H1 (cell line): Measurements from ENCODE around the gene PEAK1. TPM values are rescaled to one million over a fixed set of nuclear protein-coding genes. Genes with fewer than 3 reads are reported as not detected.

Experiments used
- CTCF ChIA-PET: fragments of 300-600 bp; sonication (Branson Sonifier 250); formaldehyde crosslinking; loops from one replicate; lab custom pipeline; 2021; ENCODE audit not compliant: partially characterized antibody; lab: Charles Lee
- POLR2A ChIA-PET: fragments of 300-600 bp; sonication (Branson Sonifier 250); formaldehyde crosslinking; loops from one replicate; lab custom pipeline; 2021; ENCODE audit warnings: inconsistent platforms; ENCODE audit not compliant: partially characterized antibody; lab: Charles Lee
- DNase-seq, 2 experiments: peaks; one replicate each; pipeline versions ENCODE4 v3.0.0 to v3.0.0-alpha.2; 2010 to 2022; ENCODE audit warnings: low spot score in 2 of 2, low read depth in 1 of 2, mixed read lengths in 1 of 2
- FAIRE-seq: peaks from 2 replicates; lab custom pipeline; 2011; peaks lifted over from hg19 to GRCh38; lab: Jason Lieb, UNC
- H2AFZ ChIP-seq: 2 replicates; pipeline ENCODE4 v1.8.1; 2012; ENCODE audit warnings: low read length, inconsistent platforms
- H2AK5ac ChIP-seq: 2 replicates; pipeline ENCODE4 v1.6.1; 2013; ENCODE audit warnings: low read depth, low read length
- H2BK120ac ChIP-seq: replicated peaks from 2 replicates; pipeline ENCODE3; 2013; ENCODE audit warnings: low read depth, low read length, inconsistent platforms
- H2BK12ac ChIP-seq: 2 replicates; pipeline ENCODE4 v1.6.1; 2013; ENCODE audit warnings: low read depth, low read length
- H2BK15ac ChIP-seq: 2 replicates; pipeline ENCODE4 v1.6.1; 2013; ENCODE audit warnings: low read length
- H2BK20ac ChIP-seq: 2 replicates; pipeline ENCODE4 v1.6.1; 2013; ENCODE audit warnings: low read length
- H2BK5ac ChIP-seq: 2 replicates; pipeline ENCODE4 v1.6.1; 2013; ENCODE audit warnings: low read depth, low read length
- H3K14ac ChIP-seq: 2 replicates; pipeline ENCODE4 v1.6.1; 2013; ENCODE audit warnings: inconsistent platforms; ENCODE audit not compliant: insufficient read length
- H3K18ac ChIP-seq: 2 replicates; pipeline ENCODE4 v1.6.1; 2013; ENCODE audit warnings: low read length; ENCODE audit errors: extremely low read depth
- H3K23ac ChIP-seq: 2 replicates; pipeline ENCODE4 v1.6.1; 2013; ENCODE audit warnings: inconsistent platforms; ENCODE audit not compliant: insufficient read length
- H3K23me2 ChIP-seq: 2 replicates; pipeline ENCODE4 v1.6.1; 2013; ENCODE audit warnings: low read depth, low read length
- H3K27ac ChIP-seq: 2 replicates; pipeline ENCODE4 v1.6.1; 2011; ENCODE audit warnings: low read depth, low read length, inconsistent platforms
- H3K27me3 ChIP-seq, 4 experiments: replicated peaks in 1 of 4; 1 replicate in 1 of 4; 2 replicates in 3 of 4; pipeline versions ENCODE4 v1.6.1 to v1.8.1; 2011 to 2013; ENCODE audit warnings: low read length in 3 of 4, mild to moderate bottlenecking in 3 of 4, inconsistent platforms in 2 of 4, mixed read lengths in 2 of 4, moderate library complexity in 1 of 4; ENCODE audit not compliant: control insufficient read depth in 3 of 4, insufficient read depth in 3 of 4; ENCODE audit errors: extremely low read depth in 1 of 4
- H3K36me3 ChIP-seq, 4 experiments: 2 replicates each; pipeline versions ENCODE4 v1.6.1 to v1.8.1; 2011 to 2013; ENCODE audit warnings: mild to moderate bottlenecking in 4 of 4, low read length in 3 of 4, moderate library complexity in 2 of 4, control low read depth in 1 of 4, inconsistent platforms in 1 of 4; ENCODE audit not compliant: insufficient read depth in 4 of 4, control insufficient read depth in 2 of 4
- H3K4ac ChIP-seq: replicated peaks from 2 replicates; pipeline ENCODE3; 2013; ENCODE audit warnings: low read length, low read depth, mixed read lengths, inconsistent platforms; ENCODE audit not compliant: insufficient read length
- H3K4me1 ChIP-seq, 4 experiments: replicated peaks in 1 of 4; 1 replicate in 1 of 4; 2 replicates in 3 of 4; pipeline versions ENCODE4 v1.6.1 to v1.8.1; 2011 to 2013; ENCODE audit warnings: low read length in 3 of 4, inconsistent platforms in 2 of 4, mixed read lengths in 1 of 4; ENCODE audit not compliant: insufficient read depth in 4 of 4, control insufficient read depth in 3 of 4
- H3K4me2 ChIP-seq, 2 experiments: 2 replicates each; pipeline versions ENCODE4 v1.6.1 to v1.8.1; 2011 to 2013; ENCODE audit warnings: low read depth in 2 of 2, low read length in 2 of 2, control low read depth in 1 of 2, inconsistent platforms in 1 of 2, mild to moderate bottlenecking in 1 of 2; ENCODE audit not compliant: insufficient read depth in 1 of 2
- H3K4me3 ChIP-seq, 4 experiments: fragments of 200-600, 300-600 bp in 1 of 4; sonication (generic), shearing (Covaris generic), sonication (Bioruptor Twin) in 1 of 4; 2 replicates each; pipeline versions ENCODE4 v1.5.1 to v1.8.1; 2011 to 2016; ENCODE audit warnings: low read length in 4 of 4, low read depth in 3 of 4, control low read depth in 2 of 4, inconsistent platforms in 2 of 4, mild to moderate bottlenecking in 2 of 4, mixed read lengths in 1 of 4, moderate library complexity in 1 of 4; ENCODE audit not compliant: insufficient read depth in 2 of 4; ENCODE audit errors: extremely low read depth in 1 of 4
- H3K56ac ChIP-seq: replicated peaks from 2 replicates; pipeline ENCODE3; 2013; ENCODE audit warnings: low read depth, mild to moderate bottlenecking, mixed read lengths, low read length, inconsistent platforms; ENCODE audit not compliant: insufficient read length
- H3K79me1 ChIP-seq: 2 replicates; pipeline ENCODE4 v1.6.1; 2013; ENCODE audit warnings: low read depth, low read length, control low read depth
- H3K79me2 ChIP-seq, 2 experiments: 2 replicates each; pipeline versions ENCODE4 v1.6.1 to v1.8.1; 2012 to 2013; ENCODE audit warnings: low read length in 2 of 2, mild to moderate bottlenecking in 2 of 2, inconsistent platforms in 1 of 2; ENCODE audit not compliant: insufficient read depth in 2 of 2, control insufficient read depth in 1 of 2
- H3K9ac ChIP-seq, 4 experiments: replicated peaks in 1 of 4; 1 replicate in 1 of 4; 2 replicates in 3 of 4; pipeline versions ENCODE4 v1.6.1 to v1.8.1; 2011 to 2013; ENCODE audit warnings: low read depth in 3 of 4, low read length in 3 of 4, control low read depth in 2 of 4, mild to moderate bottlenecking in 2 of 4, moderate library complexity in 2 of 4, inconsistent platforms in 1 of 4; ENCODE audit errors: extremely low read depth in 1 of 4
- H3K9me3 ChIP-seq, 2 experiments: 2 replicates each; pipeline versions ENCODE4 v1.6.1 to v1.8.1; 2012 to 2013; ENCODE audit warnings: mild to moderate bottlenecking in 2 of 2, moderate library complexity in 2 of 2, control low read depth in 1 of 2, inconsistent platforms in 1 of 2, low read depth in 1 of 2, low read length in 1 of 2, mixed read lengths in 1 of 2; ENCODE audit not compliant: insufficient read depth in 2 of 2
- H4K20me1 ChIP-seq, 2 experiments: replicated peaks in 1 of 2; 2 replicates each; pipeline versions ENCODE3 to v1.8.1; 2011 to 2013; ENCODE audit warnings: inconsistent platforms in 2 of 2, low read length in 2 of 2, mild to moderate bottlenecking in 1 of 2; ENCODE audit not compliant: insufficient read depth in 2 of 2, control insufficient read depth in 1 of 2
- H4K5ac ChIP-seq: 2 replicates; pipeline ENCODE4 v1.6.1; 2013; ENCODE audit warnings: low read length, low read depth, mixed read lengths, inconsistent platforms; ENCODE audit not compliant: insufficient read length
- H4K8ac ChIP-seq: 2 replicates; pipeline ENCODE4 v1.8.0; 2013; ENCODE audit warnings: mild to moderate bottlenecking, moderate library complexity, low read length, inconsistent platforms; ENCODE audit not compliant: insufficient read depth; ENCODE audit errors: extremely low read depth
- H4K91ac ChIP-seq: replicated peaks from 2 replicates; pipeline ENCODE3; 2013; ENCODE audit warnings: low read length, mixed read lengths, inconsistent platforms; ENCODE audit not compliant: insufficient read length
- CEBPB ChIP-seq: IDR thresholded peaks from 2 replicates; pipeline ENCODE4 v1.6.1; 2012; ENCODE audit warnings: low read depth, low read length
- CREB1 ChIP-seq: IDR thresholded peaks from 2 replicates; pipeline ENCODE4 v1.6.1; 2012; ENCODE audit warnings: inconsistent platforms
- E2F6 ChIP-seq: IDR thresholded peaks from 2 replicates; pipeline ENCODE4 v1.6.1; 2012; ENCODE audit warnings: inconsistent platforms
- GABPA ChIP-seq: IDR thresholded peaks from 2 replicates; pipeline ENCODE4 v1.6.1; 2011; ENCODE audit warnings: mild to moderate bottlenecking, low read length, moderate library complexity, borderline replicate concordance; ENCODE audit not compliant: insufficient read depth
- HDAC2 ChIP-seq, 2 experiments: fragments of 300-600 bp in 1 of 2; sonication (generic) in 1 of 2; IDR thresholded peaks; 2 replicates each; pipeline ENCODE4 v1.6.1; 2011 to 2012; ENCODE audit warnings: low read depth in 2 of 2, low read length in 2 of 2, mild to moderate bottlenecking in 2 of 2, moderate library complexity in 2 of 2, borderline replicate concordance in 1 of 2, inconsistent platforms in 1 of 2
- JUN ChIP-seq: IDR thresholded peaks from 2 replicates; pipeline ENCODE4 v1.6.1; 2011; ENCODE audit warnings: low read depth, mild to moderate bottlenecking, improper control_type of control experiment, low read length
- KDM5A ChIP-seq: fragments of 200-600 bp; IDR thresholded peaks from 2 replicates; pipeline ENCODE4 v1.7.1; 2012; ENCODE audit warnings: mild to moderate bottlenecking, low read length, inconsistent platforms, mixed read lengths
- PHF8 ChIP-seq: fragments of 200-600 bp; sonication (generic); conservative IDR thresholded peaks from 2 replicates; pipeline ENCODE4 v1.7.1; 2012; ENCODE audit warnings: low read depth, mild to moderate bottlenecking, inconsistent platforms, low read length, moderate library complexity
- POLR2AphosphoS5 ChIP-seq: IDR thresholded peaks from 2 replicates; pipeline ENCODE4 v1.6.1; 2011; ENCODE audit warnings: low read depth, low read length
- RBBP5 ChIP-seq: IDR thresholded peaks from 2 replicates; pipeline ENCODE4 v1.7.1; 2012; ENCODE audit warnings: low read depth, mild to moderate bottlenecking, inconsistent platforms, low read length, moderate library complexity, borderline replicate concordance
- TBP ChIP-seq: IDR thresholded peaks from 2 replicates; pipeline ENCODE4 v1.6.1; 2011; ENCODE audit warnings: low read depth, low read length, improper control_type of control experiment
- ZNF274 ChIP-seq: IDR thresholded peaks from 2 replicates; pipeline ENCODE4 v1.7.0; 2012; ENCODE audit warnings: low read length, borderline replicate concordance; ENCODE audit errors: extremely low read depth
- WGBS, 2 experiments: shearing (Covaris generic) in 1 of 2; methylation state at CpG; one replicate each; pipeline versions ENCODE4 v1.1.6 to v1.1.7; 2013 to 2015; ENCODE audit warnings: low lambda C conversion rate in 2 of 2, mixed read lengths in 2 of 2, inconsistent platforms in 1 of 2, low coverage in 1 of 2, missing lambda C conversion rate in 1 of 2; ENCODE audit not compliant: insufficient replicate concordance in 2 of 2, insufficient coverage in 1 of 2, insufficient read length in 1 of 2; ENCODE audit errors: extremely low coverage in 1 of 2, missing lambda C conversion rate in 1 of 2; 5-methylcytosine and 5-hydroxymethylcytosine counted together
- polyA plus RNA-seq, 7 experiments: library from polyadenylated mRNA; depleted of rRNA in 3 of 7; stranded (reverse) in 5 of 7; unstranded in 2 of 7; fragments of >200 nt in 5 of 7; fragments of 200-250 nt in 2 of 7; gene quantifications; 1 replicate in 5 of 7; 2 replicates in 1 of 7; 4 replicates in 1 of 7; pipeline versions ENCODE4 v1.2.1 to v1.2.3, GENCODE V29; 2011 to 2013; ENCODE audit warnings: missing spikeins in 2 of 7, mixed read lengths in 2 of 7
- total RNA-seq: library from RNA; stranded (reverse); fragmentation: NEBNext Ultra II Directional; extraction: Animal tissue kit (Norgen Biotek cat#: 25700); gene quantifications from 2 replicates; pipeline ENCODE4 v1.2.1, GENCODE V29; 2021

The PEAK1 gene
- total and polyA plus RNA-seq, 2 of the 8 experiments (the other 6 are each of a cell fraction or from before 2014, with no cell fraction given), result 8.8 to 44.8 TPM

GRCh38 chr15:77135181-77135580 lies 284.7 kb downstream of the PEAK1 start:
- Histone ChIP-seq H2AK5ac (no peak overlapping the region), H2AFZ (no peak overlapping the region), H3K4me2 (no peak overlapping the region), H3K27me3 (no peaks in the 10 kb centered on the region), H2BK12ac (no peak overlapping the region), H2BK20ac (no peak overlapping the region), H4K8ac (no peak overlapping the region), H3K4me1 (peaks cover 0 to 7% (median 0%) of the 10 kb centered on the region in 4 experiments; a peak in 1 of 7 replicates), H4K20me1 (no peaks in the 10 kb centered on the region), H3K18ac (no peak overlapping the region), H4K91ac (no peak overlapping the region), H2BK120ac (no peak overlapping the region), H3K36me3 (peaks cover 0 to 6% (median 3%) of the 10 kb centered on the region in 4 experiments; a peak in 3 of 8 replicates), H3K79me2 (no peaks in the 10 kb centered on the region), H3K23ac (no peak overlapping the region), H3K9me3 (peaks cover 0 to 3% of the 10 kb centered on the region in 2 experiments; a peak in 1 of 4 replicates), H3K4ac (no peak overlapping the region), H4K5ac (no peak overlapping the region), H3K9ac (no peak overlapping the region), H3K23me2 (no peaks in the 10 kb centered on the region), H3K14ac (no peak overlapping the region), H3K79me1 (no peaks in the 10 kb centered on the region), H2BK15ac (no peak overlapping the region), H3K27ac (no peak overlapping the region), H2BK5ac (no peak overlapping the region), H3K56ac (no peak overlapping the region), H3K4me3 (no peak overlapping the region)
- TF ChIP-seq TBP, result no peak
- no peak for TF ChIP-seq JUN
- TF ChIP-seq CREB1, result no peak
- TF ChIP-seq HDAC2 (IDR thresholded peaks at IDR 0.05; ENCODE audit: borderline replicate concordance in 1 of 2, low read depth in 2 of 2, low read length in 2 of 2), result no peak
- no peak for TF ChIP-seq ZNF274
- TF ChIP-seq CEBPB, result no peak
- no peak for TF ChIP-seq RBBP5
- TF ChIP-seq PHF8, result no peak
- no peak for TF ChIP-seq POLR2AphosphoS5
- no peak for TF ChIP-seq E2F6
- TF ChIP-seq KDM5A, result no peak
- no peak for TF ChIP-seq GABPA
- ChIA-PET POLR2A (no interaction called here), CTCF (no interaction called here)
- DNase-seq, result no peak
- no peak for FAIRE-seq
- WGBS, 2 experiments, result 91% methylated on average over 4 of the region's 4 CpGs; no CpG with 5 or more reads in 1 of the 2 experiments
